Stomach (tissue), 4 donors: ENCODE results near the gene GASK1B.

ENCODE experiments used
- CTCF ChIP-seq, 7 experiments: fragments of 450-650 bp in 4 of 7; fragments of 200-600 bp in 3 of 7; sonication (generic) in 3 of 7; IDR thresholded peaks; one replicate each; pipeline ENCODE4 v1.5.1; 2016 to 2019; ENCODE audit warnings: antibody characterized with exemption in 7 of 7, control low read depth in 2 of 7, mild to moderate bottlenecking in 1 of 7
- EP300 ChIP-seq: sonication (generic); formaldehyde crosslinking; IDR thresholded peaks from one replicate; pipeline ENCODE4 v1.6.1; 2017; ENCODE audit warnings: antibody characterized with exemption
- POLR2A ChIP-seq, 4 donors: fragments of 450-650 bp; IDR thresholded peaks; one replicate each; pipeline ENCODE4 v1.6.1; 2016; ENCODE audit warnings: antibody characterized with exemption in 4 of 4, control low read depth in 2 of 4, mild to moderate bottlenecking in 1 of 4, moderate library complexity in 1 of 4
- POLR2AphosphoS5 ChIP-seq, 3 donors: sonication (generic); formaldehyde crosslinking; IDR thresholded peaks; one replicate each; pipeline ENCODE4 v1.6.1; 2016; ENCODE audit warnings: antibody characterized with exemption in 3 of 3

- TF ChIP-seq CTCF (IDR thresholded peaks at IDR 0.05) (no peak), POLR2A (IDR thresholded peaks at IDR 0.05) (no peak), EP300 (no peak), POLR2AphosphoS5 (IDR thresholded peaks at IDR 0.05) (no peak)
Observed at GRCh38 chr4:158203436-158203835, 30.6 kb upstream of the GASK1B start.
